HUES6 (cell line): ENCODE measurements around the gene CLMN.

ENCODE experiments used
- H3K27ac ChIP-seq: 2 replicates; pipeline ENCODE4 v1.7.0; 2013; ENCODE audit warnings: low read depth, mild to moderate bottlenecking, low read length, inconsistent platforms
- H3K27me3 ChIP-seq: 2 replicates; pipeline ENCODE4 v1.6.1; 2013; ENCODE audit warnings: low read length; ENCODE audit not compliant: control insufficient read depth, insufficient read depth
- H3K36me3 ChIP-seq: 2 replicates; pipeline ENCODE4 v1.6.1; 2013; ENCODE audit warnings: low read length; ENCODE audit not compliant: control insufficient read depth, insufficient read depth
- H3K4me1 ChIP-seq: 2 replicates; pipeline ENCODE4 v1.6.1; 2013; ENCODE audit warnings: low read length; ENCODE audit not compliant: control insufficient read depth, insufficient read depth
- H3K4me3 ChIP-seq: 2 replicates; pipeline ENCODE4 v1.5.1; 2013; ENCODE audit warnings: low read depth, low read length
- H3K9ac ChIP-seq: one replicate; pipeline ENCODE4 v1.6.1; 2013; ENCODE audit warnings: mild to moderate bottlenecking, low read length
- H3K9me3 ChIP-seq: 2 replicates; pipeline ENCODE4 v1.6.1; 2013; ENCODE audit warnings: low read depth, low read length; ENCODE audit not compliant: control insufficient read depth, insufficient read depth

CLMN gene

DNA sequence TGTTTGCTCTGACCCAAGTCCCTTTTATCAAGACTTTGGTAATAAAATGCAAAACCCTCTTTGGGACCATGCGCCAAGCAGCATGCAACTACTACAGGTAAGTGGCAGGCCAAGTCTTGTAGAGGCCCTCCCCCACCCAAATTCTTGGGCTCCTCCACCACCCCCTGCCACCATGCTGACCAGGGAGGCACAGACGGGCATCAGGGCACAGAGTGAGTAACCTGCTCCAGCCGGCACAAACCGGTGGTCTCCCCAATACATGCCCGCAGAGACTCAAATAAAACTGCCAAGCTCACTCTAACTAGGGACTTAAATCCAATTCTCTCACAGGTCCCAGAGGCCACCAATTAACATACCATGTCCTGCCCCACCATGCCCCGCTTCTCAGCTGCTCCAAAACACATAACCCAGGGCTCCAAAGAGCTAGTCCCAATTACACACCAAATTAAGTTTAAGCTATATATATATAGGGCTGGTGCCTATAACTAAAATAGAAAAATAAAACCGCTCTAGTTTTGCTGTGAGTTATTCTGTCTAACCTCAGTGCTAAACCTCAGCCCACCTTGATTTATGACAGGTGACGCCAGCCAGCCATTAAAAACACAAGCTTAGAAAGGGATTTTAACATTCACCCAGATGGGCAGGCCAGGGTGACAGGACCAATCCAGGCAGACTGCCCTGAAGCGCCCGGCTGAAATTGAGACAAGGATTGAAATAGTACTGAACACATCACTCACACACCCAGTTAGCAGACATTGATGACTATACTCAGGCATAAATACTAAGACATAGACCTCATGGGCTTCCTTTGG lies 81.0 kb downstream of the CLMN start:
- H3K4me1 ChIP-seq: peaks cover 3% of the 10 kb centered on the region; the same call in 1 of the 2 replicates
- H3K9me3 ChIP-seq: no peaks in the 10 kb centered on the region
- H3K4me3 ChIP-seq: no peak overlapping the region
- no peaks in the 10 kb centered on the region for H3K36me3 ChIP-seq
- no peak overlapping the region for H3K27ac ChIP-seq
- H3K9ac ChIP-seq: no peak overlapping the region
- H3K27me3 ChIP-seq: no peaks in the 10 kb centered on the region

- H3K27ac ChIP-seq: no peak overlapping the region
- no peaks in the 10 kb centered on the region for H3K9me3 ChIP-seq
- H3K4me1 ChIP-seq: peaks cover 3% of the 10 kb centered on the region; the same call in 1 of the 2 replicates
- no peak overlapping the region for H3K9ac ChIP-seq
- no peaks in the 10 kb centered on the region for H3K27me3 ChIP-seq
- H3K36me3 ChIP-seq: no peaks in the 10 kb centered on the region
- no peak overlapping the region for H3K4me3 ChIP-seq
Observed at GRCh38 chr14:95237958-95238340, 81.8 kb downstream of the CLMN start.

GRCh38 chr14:95237121-95237957 lies 82.4 kb downstream of the CLMN start:
- H3K27ac ChIP-seq: no peak overlapping the region
- H3K9me3 ChIP-seq: no peaks in the 10 kb centered on the region
- no peak overlapping the region for H3K4me3 ChIP-seq
- no peak overlapping the region for H3K9ac ChIP-seq
- H3K27me3 ChIP-seq: no peaks in the 10 kb centered on the region
- H3K4me1 ChIP-seq: peaks cover 3% of the 10 kb centered on the region; the same call in 1 of the 2 replicates
- no peaks in the 10 kb centered on the region for H3K36me3 ChIP-seq

DNA sequence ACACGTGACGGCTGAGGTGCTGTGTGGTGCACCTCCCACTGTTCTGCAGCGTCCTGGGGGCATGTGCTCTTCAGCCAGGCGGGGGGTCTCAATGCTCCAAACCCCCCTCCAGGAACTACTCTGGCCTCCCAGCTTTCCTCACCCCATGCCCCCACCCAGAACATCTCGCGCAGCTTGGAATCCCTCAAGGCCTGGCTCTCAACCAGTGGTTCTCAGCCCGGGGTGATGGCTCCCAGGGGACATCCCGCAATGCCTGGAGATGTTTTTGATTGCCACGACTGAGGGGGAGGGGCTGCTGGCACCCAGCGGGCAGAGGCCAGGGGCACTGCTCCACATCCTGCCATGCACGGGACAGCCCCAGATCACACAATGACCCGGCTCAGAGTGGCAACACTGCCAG lies 83.5 kb downstream of the CLMN start:
- H3K9ac ChIP-seq: no peak overlapping the region
- no peaks in the 10 kb centered on the region for H3K27me3 ChIP-seq
- peaks cover 3% of the 10 kb centered on the region; the same call in 1 of the 2 replicates for H3K4me1 ChIP-seq

DNA sequence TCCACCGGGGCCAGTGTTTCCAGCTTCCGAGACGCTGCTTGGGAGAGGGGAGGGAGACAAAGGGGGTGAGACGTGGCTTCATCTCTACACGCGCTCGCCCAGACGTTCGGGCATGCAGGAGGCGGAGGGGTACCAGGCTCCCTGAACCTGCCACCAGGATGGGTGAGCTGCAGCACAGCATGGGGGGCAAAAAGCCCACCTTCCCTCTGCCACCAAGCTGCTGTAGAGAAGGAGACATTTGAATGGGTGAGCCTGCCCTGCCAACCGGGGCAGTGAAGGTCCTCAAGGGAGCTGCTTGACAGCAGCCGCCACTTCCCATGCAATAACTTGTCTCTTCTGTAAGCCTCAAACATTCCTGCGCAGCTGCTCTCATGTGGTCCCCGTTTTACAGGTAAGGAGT lies 83.9 kb downstream of the CLMN start:
- Histone ChIP-seq H3K27ac (no peak overlapping the region), H3K9ac (no peak overlapping the region), H3K36me3 (no peaks in the 10 kb centered on the region), H3K4me3 (no peak overlapping the region), H3K27me3 (no peaks in the 10 kb centered on the region), H3K9me3 (no peaks in the 10 kb centered on the region), H3K4me1 (peaks cover 3% of the 10 kb centered on the region; the same call in 1 of the 2 replicates)

More for the DNA sequence above, 83.5 kb downstream of the CLMN start:
- H3K9me3 ChIP-seq: no peaks in the 10 kb centered on the region
- H3K27ac ChIP-seq: no peak overlapping the region
- H3K4me3 ChIP-seq: no peak overlapping the region
- no peaks in the 10 kb centered on the region for H3K36me3 ChIP-seq

- Histone ChIP-seq H3K27me3 (no peaks in the 10 kb centered on the region), H3K36me3 (no peaks in the 10 kb centered on the region), H3K27ac (no peak overlapping the region), H3K9me3 (no peaks in the 10 kb centered on the region), H3K4me3 (no peak overlapping the region), H3K9ac (no peak overlapping the region), H3K4me1 (peaks cover 3% of the 10 kb centered on the region; the same call in 1 of the 2 replicates)
Observed at GRCh38 chr14:95235351-95235750, 84.4 kb downstream of the CLMN start.

GRCh38 chr14:95234426-95234825 lies 85.3 kb downstream of the CLMN start:
- H3K9me3 ChIP-seq: no peaks in the 10 kb centered on the region
- H3K9ac ChIP-seq: no peak overlapping the region
- H3K4me3 ChIP-seq: no peak overlapping the region
- no peak overlapping the region for H3K27ac ChIP-seq
- peaks cover 3% of the 10 kb centered on the region; the same call in 1 of the 2 replicates for H3K4me1 ChIP-seq
- no peaks in the 10 kb centered on the region for H3K27me3 ChIP-seq
- H3K36me3 ChIP-seq: no peaks in the 10 kb centered on the region

DNA sequence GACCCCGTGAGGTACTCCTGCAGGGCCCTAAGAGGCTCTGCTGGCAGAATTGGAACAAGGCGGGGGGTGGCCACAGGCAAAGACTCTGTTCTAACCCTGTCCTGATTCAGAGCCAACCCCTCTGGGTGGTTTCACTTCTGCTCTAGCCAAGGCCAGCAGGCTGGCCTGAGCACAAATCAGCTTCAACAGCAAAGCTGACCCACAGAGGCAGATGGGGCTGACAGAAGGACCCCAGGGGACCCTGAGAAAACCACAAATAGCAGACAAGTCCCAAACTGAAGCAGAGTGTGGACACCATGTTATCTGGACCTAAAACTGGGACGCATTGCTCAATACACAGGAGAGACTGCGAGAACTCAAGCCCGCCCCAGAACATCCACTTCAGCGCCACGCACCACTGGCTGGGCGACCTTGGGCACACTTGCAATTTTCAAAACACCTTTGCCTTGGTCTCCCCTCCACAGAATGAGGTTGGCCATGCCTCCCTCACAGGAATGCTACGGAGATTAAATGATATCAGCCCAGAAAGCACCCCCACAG lies 85.9 kb downstream of the CLMN start:
- H3K4me3 ChIP-seq: no peak overlapping the region
- H3K27me3 ChIP-seq: no peaks in the 10 kb centered on the region
- no peaks in the 10 kb centered on the region for H3K36me3 ChIP-seq
- H3K9ac ChIP-seq: peak overlapping the region; percentile 31
- H3K9me3 ChIP-seq: no peaks in the 10 kb centered on the region
- H3K27ac ChIP-seq: no peak overlapping the region
- peaks cover 3% of the 10 kb centered on the region; the same call in 1 of the 2 replicates for H3K4me1 ChIP-seq

GRCh38 chr14:95232894-95233584 lies 86.7 kb downstream of the CLMN start:
- H3K27me3 ChIP-seq: no peaks in the 10 kb centered on the region
- no peak overlapping the region for H3K27ac ChIP-seq
- no peaks in the 10 kb centered on the region for H3K9me3 ChIP-seq
- H3K9ac ChIP-seq: no peak overlapping the region
- peaks cover 3% of the 10 kb centered on the region; the same call in 1 of the 2 replicates for H3K4me1 ChIP-seq
- no peak overlapping the region for H3K4me3 ChIP-seq
- H3K36me3 ChIP-seq: no peaks in the 10 kb centered on the region

GRCh38 chr14:95231966-95232633 lies 87.6 kb downstream of the CLMN start:
- Histone ChIP-seq H3K36me3 (no peaks in the 10 kb centered on the region), H3K4me1 (peaks cover 7% of the 10 kb centered on the region; the same call in 1 of the 2 replicates), H3K9ac (no peak overlapping the region), H3K27ac (no peak overlapping the region), H3K4me3 (no peak overlapping the region), H3K9me3 (no peaks in the 10 kb centered on the region), H3K27me3 (no peaks in the 10 kb centered on the region)
